ENCODE measurements around the gene RXRA.

DNA sequence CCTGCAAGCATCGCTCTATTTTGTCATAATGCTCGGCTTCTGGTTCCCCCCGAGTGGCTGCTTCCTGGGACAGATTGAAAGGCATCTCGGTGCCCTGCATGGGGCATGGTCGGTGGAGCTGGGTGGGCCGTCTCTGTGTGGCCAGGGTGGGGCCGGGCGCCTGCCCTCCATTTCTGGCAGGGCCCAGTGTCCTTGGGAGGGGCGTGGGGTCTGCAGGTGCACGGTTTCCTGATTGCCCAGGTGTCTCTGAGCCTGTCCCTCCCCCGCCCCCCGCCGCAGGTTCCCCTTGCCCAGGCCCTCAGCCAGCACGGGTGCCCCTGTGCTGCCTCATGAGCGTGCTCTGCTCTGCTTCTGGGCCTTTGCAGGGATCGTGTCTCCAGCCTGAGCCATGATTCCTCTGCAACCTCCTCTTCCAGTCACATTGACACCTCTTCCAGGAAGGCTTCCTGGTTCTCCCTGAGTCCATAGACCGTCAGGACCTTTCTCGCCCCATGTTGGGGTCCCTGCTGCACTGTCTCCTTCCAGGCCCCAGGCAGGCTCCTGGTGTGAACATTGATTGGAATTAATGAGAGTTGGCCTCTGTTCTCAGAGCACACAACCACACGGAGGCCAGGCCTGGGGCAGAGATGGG lies 90.2 kb downstream of the RXRA start:
- TF ChIP-seq CTCF (IDR thresholded peaks at IDR 0.05; ENCODE audit: low read length) (no peak), EZH2 (IDR thresholded peaks at IDR 0.05; ENCODE audit: borderline replicate concordance, low read length) (no peak)
